ENCODE measurements around the gene FBH1. TPM values are rescaled to one million over a fixed set of nuclear protein-coding genes. Genes with fewer than 3 reads are reported as not detected.

The FBH1 gene
- total and polyA plus RNA-seq, 9 of the 15 experiments (the other 6 are each of a cell fraction or from before 2014, with no cell fraction given): 13.4 to 108 (median 77.8) TPM

- TF ChIP-seq ZMIZ1 (IDR thresholded peaks at IDR 0.05; ENCODE audit: low read depth in 2 of 2, low read length in 2 of 2) (no peak), STAT5B (CRISPR knock-in tag; IDR thresholded peaks at IDR 0.05) (no peak), ZNF561 (CRISPR knock-in tag; conservative IDR thresholded peaks at IDR 0.05) (no peak), SMARCC2 (IDR thresholded peaks at IDR 0.05; ENCODE audit: low read depth) (no peak), CEBPG (CRISPR knock-in tag; IDR thresholded peaks at IDR 0.05) (no peak), CEBPG (tag; conservative IDR thresholded peaks at IDR 0.05 in 1 of 2, IDR thresholded peaks at IDR 0.05 in 1 of 2) (no peak), ZBTB43 (CRISPR knock-in tag; IDR thresholded peaks at IDR 0.05) (no peak), SAFB (IDR thresholded peaks at IDR 0.05; ENCODE audit: borderline replicate concordance, low read depth, low read length) (no peak), PCBP1 (IDR thresholded peaks at IDR 0.05; ENCODE audit: low read depth, low read length, poor library complexity, severe bottlenecking) (no peak), PRDM10 (IDR thresholded peaks at IDR 0.05; ENCODE audit: partially characterized antibody) (peak; percentile 74)
These were observed 70.3 kb downstream of the FBH1 start (continued) for GRCh38 chr10:5960070-5960972.

Data from K562 (cell line).